ENCODE results near the gene CACNB2.
"Not testable (repeated sequence)": the region's sequence is repeated elsewhere in the genome, so short reads cannot be mapped to it uniquely, and the experiment has no call there.

CACNB2 gene

GRCh38 chr10:18570386-18570785 lies 430.2 kb downstream of the CACNB2 start:
- not testable (repeated sequence) for DNase-seq (ENCODE audit: low spot score)

DNA sequence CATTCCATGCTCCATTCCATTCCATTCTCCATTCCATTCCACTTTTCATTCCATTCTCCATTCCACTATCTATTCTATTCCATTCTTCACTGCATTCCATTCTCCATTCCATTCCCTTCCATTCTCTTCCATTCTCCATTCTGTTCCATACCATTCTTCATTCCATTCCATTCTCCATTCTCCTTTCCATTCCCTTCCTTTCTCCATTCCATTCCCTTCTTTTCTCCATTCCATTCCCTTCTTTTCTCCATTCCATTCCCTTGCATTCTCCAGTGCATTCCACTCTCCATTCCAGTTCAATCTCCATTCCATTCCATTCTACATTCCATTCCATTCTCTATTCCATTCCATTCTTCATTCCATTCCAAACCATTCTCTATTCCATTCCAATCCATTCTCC lies 430.9 kb downstream of the CACNB2 start:
- DNase-seq (ENCODE audit: low spot score), result no peak

GRCh38 chr10:18571780-18572179 lies 431.6 kb downstream of the CACNB2 start:
- no peak for DNase-seq (ENCODE audit: low spot score)

DNA sequence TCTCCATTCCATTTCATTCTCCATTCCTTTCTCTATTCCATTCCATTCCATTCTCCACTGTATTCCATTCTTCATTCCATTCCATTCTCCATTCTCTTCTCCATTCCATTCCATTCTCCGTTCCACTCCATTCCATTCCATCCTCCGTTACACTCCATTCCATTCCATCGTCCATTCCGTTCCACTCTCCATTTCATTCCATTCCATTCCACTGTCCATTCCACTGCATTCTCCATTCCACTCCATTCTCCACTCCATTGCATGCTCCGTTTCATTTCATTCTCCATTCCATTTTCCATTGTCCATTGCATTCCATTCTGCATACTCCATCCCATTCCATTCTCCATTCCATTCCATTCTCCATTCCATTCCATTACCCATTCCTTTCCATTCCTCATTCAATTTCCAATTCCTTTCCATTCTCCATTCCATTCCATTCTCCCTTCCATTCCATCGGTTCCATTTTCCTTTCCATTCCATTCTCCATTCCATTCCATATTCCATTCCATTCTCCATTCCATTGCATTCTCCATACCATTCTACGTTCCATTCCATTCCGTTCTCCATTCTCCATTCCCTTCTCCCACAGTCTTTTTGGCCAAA lies 432.8 kb downstream of the CACNB2 start:
- DNase-seq (ENCODE audit: low spot score), result no peak

- DNase-seq (ENCODE audit: low spot score), result no peak
These were observed 436.4 kb downstream of the CACNB2 start for GRCh38 chr10:18576586-18576985.

GRCh38 chr10:18577823-18578685 lies 437.8 kb downstream of the CACNB2 start:
- no peak for DNase-seq (ENCODE audit: low spot score)

- DNase-seq (ENCODE audit: low spot score), result no peak
These were observed 442.6 kb downstream of the CACNB2 start for GRCh38 chr10:18582803-18583202.

GRCh38 chr10:18583575-18584270 lies 443.5 kb downstream of the CACNB2 start:
- no peak for DNase-seq (ENCODE audit: low spot score)

DNA sequence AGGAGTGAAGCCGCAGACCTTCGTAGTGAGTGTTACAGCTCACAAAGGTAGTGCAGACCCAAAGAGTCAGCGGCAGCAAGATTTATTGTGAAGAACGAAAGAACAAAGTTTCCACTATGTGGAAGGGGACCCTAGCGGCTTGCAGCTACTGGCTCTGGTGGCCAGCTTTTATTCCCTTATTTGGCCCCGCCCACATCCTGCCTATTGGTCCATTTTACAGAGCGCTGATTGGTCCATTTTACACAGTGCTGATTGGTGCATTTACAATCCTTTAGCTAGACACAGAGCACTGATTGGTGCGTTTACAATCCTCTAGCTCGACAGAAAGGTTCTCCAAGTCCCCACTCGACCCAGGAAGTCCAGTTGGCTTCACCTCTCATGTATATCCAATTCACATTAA lies 446.4 kb downstream of the CACNB2 start:
- DNase-seq (ENCODE audit: low spot score), result not testable (repeated sequence)

DNA sequence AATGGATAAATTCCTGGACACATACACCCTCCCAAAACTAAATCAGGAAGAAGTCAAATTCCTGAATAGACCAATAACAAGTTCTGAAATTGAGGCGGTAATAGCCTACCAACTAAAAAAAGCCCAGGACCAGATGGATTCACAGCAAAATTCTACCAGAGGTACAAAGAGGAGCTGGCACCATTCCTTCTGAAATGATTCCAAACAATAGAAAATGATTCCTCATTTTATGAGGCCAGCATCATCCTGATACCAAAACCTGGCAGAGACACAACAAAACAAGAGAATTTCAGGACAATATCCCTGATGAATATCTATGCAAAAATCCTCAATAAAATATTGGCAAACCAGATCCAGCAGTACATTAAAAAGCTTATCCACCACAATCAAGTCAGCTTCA lies 450.9 kb downstream of the CACNB2 start:
- not testable (repeated sequence) for DNase-seq (ENCODE audit: low spot score)
